SK-N-SH treated with all-trans-retinoic acid at 6 μM for 48 hours (cell line): ENCODE results near the gene MYBPC1.
"Not testable (repeated sequence)": the region's sequence is repeated elsewhere in the genome, so short reads cannot be mapped to it uniquely, and the experiment has no call there.

ENCODE experiments used
- ATAC-seq: fragments of 200-7000 bp; cut with Tn5 transposase; 3 replicates; pipeline ENCODE4 v1.9.1; 2020; ENCODE audit warnings: mild to moderate bottlenecking, moderate library complexity
- ARNTL ChIP-seq: fragments of 450-650 bp; formaldehyde crosslinking; IDR thresholded peaks from 2 replicates; pipeline ENCODE4 v1.5.0; 2020; ENCODE audit warnings: low read depth, mild to moderate bottlenecking, moderate library complexity, borderline replicate concordance
- BACH2 ChIP-seq: fragments of 250-450 bp; sonication (Bioruptor Pico); IDR thresholded peaks from 2 replicates; pipeline ENCODE4 v1.9.0; 2021; ENCODE audit warnings: mild to moderate bottlenecking, borderline replicate concordance
- CSDC2 ChIP-seq: fragments of 250-450 bp; sonication (Bioruptor Pico); IDR thresholded peaks from 2 replicates; pipeline ENCODE4 v1.5.0; 2020; ENCODE audit warnings: mild to moderate bottlenecking, moderate library complexity
- ESRRG ChIP-seq: fragments of 250-450 bp; sonication (Bioruptor Pico); IDR thresholded peaks from 2 replicates; pipeline ENCODE4 v1.6.1; 2021; ENCODE audit warnings: mild to moderate bottlenecking
- ISL1 ChIP-seq: fragments of 250-450 bp; sonication (Bioruptor Pico); IDR thresholded peaks from 2 replicates; pipeline ENCODE4 v2.1.2; 2022; ENCODE audit warnings: mild to moderate bottlenecking, moderate library complexity
- OSR1 ChIP-seq: fragments of 250-450 bp; sonication (Bioruptor Pico); IDR thresholded peaks from 2 replicates; pipeline ENCODE4 v1.8.0; 2022; ENCODE audit warnings: moderate library complexity, mild to moderate bottlenecking, inconsistent platforms
- PPARA ChIP-seq: fragments of 250-450 bp; sonication (Bioruptor Pico); IDR thresholded peaks from 2 replicates; pipeline ENCODE4 v1.5.0; 2020; ENCODE audit warnings: mild to moderate bottlenecking, borderline replicate concordance
- RARB ChIP-seq: fragments of 250-450 bp; sonication (Bioruptor Pico); IDR thresholded peaks from 2 replicates; pipeline ENCODE4 v1.8.0; 2021; ENCODE audit warnings: mild to moderate bottlenecking, moderate library complexity
- SNAI2 ChIP-seq: fragments of 250-450 bp; sonication (Bioruptor Pico); IDR thresholded peaks from 2 replicates; pipeline ENCODE4 v1.5.0; 2020; ENCODE audit warnings: mild to moderate bottlenecking, moderate library complexity
- TCF4 ChIP-seq: fragments of 250-450 bp; sonication (Bioruptor Pico); IDR thresholded peaks from 2 replicates; pipeline ENCODE4 v1.8.0; 2021; ENCODE audit warnings: mild to moderate bottlenecking, moderate library complexity, borderline replicate concordance
- TOX ChIP-seq: fragments of 250-450 bp; sonication (Bioruptor Pico); IDR thresholded peaks from 2 replicates; pipeline ENCODE4 v1.8.0; 2021; ENCODE audit warnings: mild to moderate bottlenecking, moderate library complexity, borderline replicate concordance
- ZC3H10 ChIP-seq: fragments of 250-450 bp; sonication (Bioruptor Pico); IDR thresholded peaks from 2 replicates; pipeline ENCODE4 v1.5.1; 2021; ENCODE audit warnings: mild to moderate bottlenecking, moderate library complexity
- ZFP3 ChIP-seq: fragments of 250-450 bp; sonication (Bioruptor Pico); IDR thresholded peaks from 2 replicates; pipeline ENCODE4 v1.5.0; 2020; ENCODE audit warnings: mild to moderate bottlenecking, moderate library complexity
- ZFP30 ChIP-seq: fragments of 450-650 bp; formaldehyde crosslinking; IDR thresholded peaks from 2 replicates; pipeline ENCODE4 v1.5.0; 2022; ENCODE audit warnings: mild to moderate bottlenecking, moderate library complexity
- ZNF565 ChIP-seq: fragments of 450-650 bp; formaldehyde crosslinking; conservative IDR thresholded peaks from 2 replicates; pipeline ENCODE4 v1.5.0; 2020; ENCODE audit warnings: low read depth, mild to moderate bottlenecking, moderate library complexity
- ZNF70 ChIP-seq: fragments of 450-650 bp; formaldehyde crosslinking; IDR thresholded peaks from 2 replicates; pipeline ENCODE4 v1.5.0; 2020; ENCODE audit warnings: mild to moderate bottlenecking, moderate library complexity
- ZNF8 ChIP-seq: fragments of 450-650 bp; formaldehyde crosslinking; IDR thresholded peaks from 2 replicates; pipeline ENCODE4 v1.5.0; 2020; ENCODE audit warnings: mild to moderate bottlenecking, moderate library complexity
- TF ChIP-seq, protein P1 (sequence below): fragments of 250-450 bp; sonication (Bioruptor Pico); IDR thresholded peaks from 2 replicates; pipeline ENCODE4 v1.5.1; 2021; ENCODE audit warnings: mild to moderate bottlenecking, moderate library complexity
- TF ChIP-seq, protein P2 (sequence below): fragments of 250-450 bp; sonication (Bioruptor Pico); IDR thresholded peaks from 2 replicates; pipeline ENCODE4 v1.8.0; 2021; ENCODE audit warnings: low read depth, mild to moderate bottlenecking, moderate library complexity, borderline replicate concordance
- TF ChIP-seq, protein P3 (sequence below): fragments of 250-450 bp; sonication (Bioruptor Pico); IDR thresholded peaks from 2 replicates; pipeline ENCODE4 v1.5.1; 2020; ENCODE audit warnings: low read depth, mild to moderate bottlenecking, moderate library complexity
- TF ChIP-seq, protein P4 (sequence below): fragments of 250-450 bp; sonication (Bioruptor Pico); IDR thresholded peaks from 2 replicates; pipeline ENCODE4 v1.5.0; 2020; ENCODE audit warnings: mild to moderate bottlenecking, moderate library complexity
- TF ChIP-seq, protein P5 (sequence below): fragments of 250-450 bp; sonication (Bioruptor Pico); IDR thresholded peaks from 2 replicates; pipeline ENCODE4 v1.8.0; 2020; ENCODE audit warnings: mild to moderate bottlenecking, moderate library complexity, borderline replicate concordance

Gene MYBPC1

DNA sequence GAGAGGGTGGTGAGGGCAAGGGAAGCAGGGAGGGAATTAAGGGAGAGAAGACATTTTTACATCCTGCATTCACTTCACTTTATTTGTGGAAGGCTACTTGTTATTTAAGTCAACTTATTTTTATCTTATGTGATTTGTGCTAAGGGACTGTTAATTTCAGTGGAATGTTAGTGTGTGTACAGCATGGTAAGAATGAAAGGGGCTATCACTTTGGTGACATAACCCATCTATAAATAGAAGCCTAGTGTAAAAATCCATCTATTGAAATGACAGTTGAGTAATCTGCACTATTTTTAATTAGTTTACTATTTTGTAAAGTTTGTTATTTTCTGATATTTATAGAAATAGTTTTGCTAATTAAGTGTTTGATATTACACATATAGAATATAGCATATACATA, 85.9 kb downstream of the MYBPC1 start:
- TF ChIP-seq, protein P1, sequence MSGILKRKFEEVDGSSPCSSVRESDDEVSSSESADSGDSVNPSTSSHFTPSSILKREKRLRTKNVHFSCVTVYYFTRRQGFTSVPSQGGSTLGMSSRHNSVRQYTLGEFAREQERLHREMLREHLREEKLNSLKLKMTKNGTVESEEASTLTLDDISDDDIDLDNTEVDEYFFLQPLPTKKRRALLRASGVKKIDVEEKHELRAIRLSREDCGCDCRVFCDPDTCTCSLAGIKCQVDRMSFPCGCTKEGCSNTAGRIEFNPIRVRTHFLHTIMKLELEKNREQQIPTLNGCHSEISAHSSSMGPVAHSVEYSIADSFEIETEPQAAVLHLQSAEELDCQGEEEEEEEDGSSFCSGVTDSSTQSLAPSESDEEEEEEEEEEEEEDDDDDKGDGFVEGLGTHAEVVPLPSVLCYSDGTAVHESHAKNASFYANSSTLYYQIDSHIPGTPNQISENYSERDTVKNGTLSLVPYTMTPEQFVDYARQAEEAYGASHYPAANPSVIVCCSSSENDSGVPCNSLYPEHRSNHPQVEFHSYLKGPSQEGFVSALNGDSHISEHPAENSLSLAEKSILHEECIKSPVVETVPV (CRISPR knock-in tag): no peak
- TF ChIP-seq RARB (no peak), PPARA (no peak), SNAI2 (CRISPR knock-in tag) (no peak), ZC3H10 (CRISPR knock-in tag) (no peak), ZFP3 (CRISPR knock-in tag) (no peak), TCF4 (CRISPR knock-in tag) (no peak), ESRRG (CRISPR knock-in tag) (no peak), OSR1 (CRISPR knock-in tag) (no peak), ARNTL (CRISPR knock-in tag) (no peak), TOX (no peak), ZNF565 (CRISPR knock-in tag) (no peak)
- TF ChIP-seq, protein P2, sequence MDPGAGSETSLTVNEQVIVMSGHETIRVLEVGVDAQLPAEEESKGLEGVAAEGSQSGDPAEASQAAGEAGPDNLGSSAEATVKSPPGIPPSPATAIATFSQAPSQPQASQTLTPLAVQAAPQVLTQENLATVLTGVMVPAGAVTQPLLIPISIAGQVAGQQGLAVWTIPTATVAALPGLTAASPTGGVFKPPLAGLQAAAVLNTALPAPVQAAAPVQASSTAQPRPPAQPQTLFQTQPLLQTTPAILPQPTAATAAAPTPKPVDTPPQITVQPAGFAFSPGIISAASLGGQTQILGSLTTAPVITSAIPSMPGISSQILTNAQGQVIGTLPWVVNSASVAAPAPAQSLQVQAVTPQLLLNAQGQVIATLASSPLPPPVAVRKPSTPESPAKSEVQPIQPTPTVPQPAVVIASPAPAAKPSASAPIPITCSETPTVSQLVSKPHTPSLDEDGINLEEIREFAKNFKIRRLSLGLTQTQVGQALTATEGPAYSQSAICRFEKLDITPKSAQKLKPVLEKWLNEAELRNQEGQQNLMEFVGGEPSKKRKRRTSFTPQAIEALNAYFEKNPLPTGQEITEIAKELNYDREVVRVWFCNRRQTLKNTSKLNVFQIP (CRISPR knock-in tag): no peak
- TF ChIP-seq, protein P3, sequence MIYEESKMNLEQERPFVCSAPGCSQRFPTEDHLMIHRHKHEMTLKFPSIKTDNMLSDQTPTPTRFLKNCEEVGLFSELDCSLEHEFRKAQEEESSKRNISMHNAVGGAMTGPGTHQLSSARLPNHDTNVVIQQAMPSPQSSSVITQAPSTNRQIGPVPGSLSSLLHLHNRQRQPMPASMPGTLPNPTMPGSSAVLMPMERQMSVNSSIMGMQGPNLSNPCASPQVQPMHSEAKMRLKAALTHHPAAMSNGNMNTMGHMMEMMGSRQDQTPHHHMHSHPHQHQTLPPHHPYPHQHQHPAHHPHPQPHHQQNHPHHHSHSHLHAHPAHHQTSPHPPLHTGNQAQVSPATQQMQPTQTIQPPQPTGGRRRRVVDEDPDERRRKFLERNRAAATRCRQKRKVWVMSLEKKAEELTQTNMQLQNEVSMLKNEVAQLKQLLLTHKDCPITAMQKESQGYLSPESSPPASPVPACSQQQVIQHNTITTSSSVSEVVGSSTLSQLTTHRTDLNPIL (CRISPR knock-in tag): no peak
- TF ChIP-seq, protein P4, sequence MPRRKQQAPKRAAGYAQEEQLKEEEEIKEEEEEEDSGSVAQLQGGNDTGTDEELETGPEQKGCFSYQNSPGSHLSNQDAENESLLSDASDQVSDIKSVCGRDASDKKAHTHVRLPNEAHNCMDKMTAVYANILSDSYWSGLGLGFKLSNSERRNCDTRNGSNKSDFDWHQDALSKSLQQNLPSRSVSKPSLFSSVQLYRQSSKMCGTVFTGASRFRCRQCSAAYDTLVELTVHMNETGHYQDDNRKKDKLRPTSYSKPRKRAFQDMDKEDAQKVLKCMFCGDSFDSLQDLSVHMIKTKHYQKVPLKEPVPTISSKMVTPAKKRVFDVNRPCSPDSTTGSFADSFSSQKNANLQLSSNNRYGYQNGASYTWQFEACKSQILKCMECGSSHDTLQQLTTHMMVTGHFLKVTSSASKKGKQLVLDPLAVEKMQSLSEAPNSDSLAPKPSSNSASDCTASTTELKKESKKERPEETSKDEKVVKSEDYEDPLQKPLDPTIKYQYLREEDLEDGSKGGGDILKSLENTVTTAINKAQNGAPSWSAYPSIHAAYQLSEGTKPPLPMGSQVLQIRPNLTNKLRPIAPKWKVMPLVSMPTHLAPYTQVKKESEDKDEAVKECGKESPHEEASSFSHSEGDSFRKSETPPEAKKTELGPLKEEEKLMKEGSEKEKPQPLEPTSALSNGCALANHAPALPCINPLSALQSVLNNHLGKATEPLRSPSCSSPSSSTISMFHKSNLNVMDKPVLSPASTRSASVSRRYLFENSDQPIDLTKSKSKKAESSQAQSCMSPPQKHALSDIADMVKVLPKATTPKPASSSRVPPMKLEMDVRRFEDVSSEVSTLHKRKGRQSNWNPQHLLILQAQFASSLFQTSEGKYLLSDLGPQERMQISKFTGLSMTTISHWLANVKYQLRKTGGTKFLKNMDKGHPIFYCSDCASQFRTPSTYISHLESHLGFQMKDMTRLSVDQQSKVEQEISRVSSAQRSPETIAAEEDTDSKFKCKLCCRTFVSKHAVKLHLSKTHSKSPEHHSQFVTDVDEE: no peak
- TF ChIP-seq, protein P5, sequence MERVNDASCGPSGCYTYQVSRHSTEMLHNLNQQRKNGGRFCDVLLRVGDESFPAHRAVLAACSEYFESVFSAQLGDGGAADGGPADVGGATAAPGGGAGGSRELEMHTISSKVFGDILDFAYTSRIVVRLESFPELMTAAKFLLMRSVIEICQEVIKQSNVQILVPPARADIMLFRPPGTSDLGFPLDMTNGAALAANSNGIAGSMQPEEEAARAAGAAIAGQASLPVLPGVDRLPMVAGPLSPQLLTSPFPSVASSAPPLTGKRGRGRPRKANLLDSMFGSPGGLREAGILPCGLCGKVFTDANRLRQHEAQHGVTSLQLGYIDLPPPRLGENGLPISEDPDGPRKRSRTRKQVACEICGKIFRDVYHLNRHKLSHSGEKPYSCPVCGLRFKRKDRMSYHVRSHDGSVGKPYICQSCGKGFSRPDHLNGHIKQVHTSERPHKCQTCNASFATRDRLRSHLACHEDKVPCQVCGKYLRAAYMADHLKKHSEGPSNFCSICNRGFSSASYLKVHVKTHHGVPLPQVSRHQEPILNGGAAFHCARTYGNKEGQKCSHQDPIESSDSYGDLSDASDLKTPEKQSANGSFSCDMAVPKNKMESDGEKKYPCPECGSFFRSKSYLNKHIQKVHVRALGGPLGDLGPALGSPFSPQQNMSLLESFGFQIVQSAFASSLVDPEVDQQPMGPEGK (CRISPR knock-in tag): no peak
- ATAC-seq: no peak

DNA sequence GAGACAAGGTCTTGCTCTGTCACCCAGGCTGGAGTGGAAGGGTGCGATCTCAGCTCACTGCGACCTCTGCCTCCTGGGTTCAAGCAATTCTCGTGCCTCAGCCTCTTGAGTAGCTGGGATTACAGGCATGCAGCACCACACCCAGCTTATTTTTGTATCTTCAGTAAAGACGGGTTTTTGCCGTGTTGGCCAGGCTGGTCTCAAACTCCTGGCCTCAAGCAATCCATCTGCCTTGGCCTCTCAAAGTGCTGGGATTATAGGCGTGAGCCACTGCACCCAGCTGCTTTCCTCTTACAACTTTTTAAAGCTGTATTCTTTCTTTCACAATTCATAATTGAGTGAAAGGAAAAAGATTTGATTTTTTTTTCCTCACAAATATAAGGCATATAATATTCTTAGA, 86.9 kb downstream of the MYBPC1 start:
- ATAC-seq: not testable (repeated sequence)

DNA sequence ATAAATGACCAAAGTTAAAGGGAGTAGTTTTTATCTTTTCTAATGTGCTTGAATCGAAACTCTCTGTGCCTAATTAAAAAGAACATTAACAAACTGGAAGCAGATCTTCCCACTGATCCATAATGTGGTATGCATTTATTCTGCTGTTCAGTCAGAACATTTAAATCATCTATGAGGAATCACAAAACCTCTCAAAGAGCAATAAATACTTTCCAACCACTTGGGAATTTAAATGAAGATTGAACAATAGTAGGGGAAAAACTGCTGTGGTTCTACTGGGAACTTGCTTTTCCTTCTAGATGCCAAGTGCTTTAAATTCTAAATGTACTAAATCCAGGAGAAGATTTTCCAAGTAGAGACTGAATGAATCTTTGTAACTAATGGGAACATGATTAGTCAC, 90.3 kb downstream of the MYBPC1 start:
- no peak for ATAC-seq
- no peak for TF ChIP-seq ESRRG (CRISPR knock-in tag)
- no peak for TF ChIP-seq ZC3H10 (CRISPR knock-in tag)
- no peak for TF ChIP-seq OSR1 (CRISPR knock-in tag)
- TF ChIP-seq, all 23 proteins: peak for 0

DNA sequence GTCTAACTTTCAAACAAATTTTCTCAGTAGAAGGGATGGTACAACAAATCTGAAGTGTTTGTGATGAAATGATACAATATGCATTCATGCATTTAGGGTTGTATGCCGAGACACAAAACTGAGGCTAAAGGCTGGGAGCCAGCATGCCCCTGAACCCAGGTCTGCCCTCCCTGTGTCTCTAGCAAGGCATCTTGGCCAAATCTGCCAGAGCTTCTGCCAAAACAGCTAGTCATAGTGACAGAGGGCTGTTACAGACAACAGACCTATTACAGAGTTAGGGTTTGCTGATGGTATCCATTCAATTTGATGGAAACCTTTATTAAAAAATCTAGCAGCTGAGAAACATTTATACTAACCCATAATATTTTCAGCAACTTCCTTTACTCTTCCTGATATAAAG, 91.4 kb downstream of the MYBPC1 start:
- no peak for ATAC-seq
- TF ChIP-seq TCF4 (CRISPR knock-in tag) (no peak), ZNF565 (CRISPR knock-in tag) (no peak), RARB (no peak), ZFP30 (CRISPR knock-in tag) (no peak), ZC3H10 (CRISPR knock-in tag) (no peak), ZNF70 (CRISPR knock-in tag) (no peak), TOX (no peak), ESRRG (CRISPR knock-in tag) (no peak), ISL1 (CRISPR knock-in tag) (no peak), CSDC2 (CRISPR knock-in tag) (no peak), ZNF8 (CRISPR knock-in tag) (no peak), OSR1 (CRISPR knock-in tag) (no peak), BACH2 (no peak)
- TF ChIP-seq, protein P2 (CRISPR knock-in tag): no peak
- TF ChIP-seq, protein P5 (CRISPR knock-in tag): no peak
- TF ChIP-seq, protein P3 (CRISPR knock-in tag): no peak
